NT2/D1 (cell line): ENCODE data around the gene GULP1.

Experiments
- DNase-seq: peaks from one replicate; pipeline ENCODE4 v3.0.0-alpha.2; 2011; ENCODE audit warnings: low read depth, low spot score
- H3K27me3 ChIP-seq: 2 replicates; pipeline ENCODE4 v1.6.0; 2011; ENCODE audit warnings: mild to moderate bottlenecking; ENCODE audit not compliant: insufficient read length, insufficient read depth
- H3K36me3 ChIP-seq: 2 replicates; pipeline ENCODE4 v1.6.1; 2011; ENCODE audit warnings: mild to moderate bottlenecking, low read length, mixed read lengths; ENCODE audit not compliant: insufficient read depth, insufficient read length
- H3K4me1 ChIP-seq: 2 replicates; pipeline ENCODE4 v1.5.1; 2011; ENCODE audit not compliant: insufficient read depth, insufficient read length
- H3K4me3 ChIP-seq: 2 replicates; pipeline ENCODE4 v1.5.1; 2011; ENCODE audit warnings: low read depth; ENCODE audit not compliant: insufficient read length
- H3K9ac ChIP-seq: 2 replicates; pipeline ENCODE4 v1.6.0; 2011; ENCODE audit warnings: low read depth; ENCODE audit not compliant: insufficient read length
- H3K9me3 ChIP-seq: 2 replicates; pipeline ENCODE4 v1.5.1; 2011; ENCODE audit warnings: mild to moderate bottlenecking, low read length; ENCODE audit not compliant: insufficient read depth
- SUZ12 ChIP-seq: IDR thresholded peaks from 2 replicates; pipeline ENCODE4 v1.6.1; 2011; ENCODE audit not compliant: insufficient read length, insufficient read depth; ENCODE audit errors: extremely low read depth
- YY1 ChIP-seq: IDR thresholded peaks from 2 replicates; pipeline ENCODE4 v1.6.1; 2011; ENCODE audit not compliant: insufficient read length, insufficient read depth
- ZNF274 ChIP-seq: IDR thresholded peaks from 2 replicates; pipeline ENCODE4 v1.6.1; 2011; ENCODE audit warnings: mild to moderate bottlenecking, low read depth, low read length

Gene GULP1

GRCh38 chr2:188291617-188292347 is at the start of gene GULP1:
Gene GULP1, plus strand, starts transcription at chr2:188291874. Its CDS starts 185,829 bp downstream, at chr2:188477703.
- no peaks in the 10 kb centered on the region for H3K36me3 ChIP-seq
- TF ChIP-seq YY1 (no peak), ZNF274 (no peak), SUZ12 (no peak)
- H3K9me3 ChIP-seq: 0 out of 2 replicates have a peak, but pooled peaks cover 2% of the 10 kb centered on the region
- peaks cover 3% of the 10 kb centered on the region for H3K27me3 ChIP-seq
- H3K9ac ChIP-seq: peak within 1 kb of the TSS; percentile 93
- H3K4me1 ChIP-seq: no peaks in the 10 kb centered on the region
- peak; percentile 75 for DNase-seq
- peak within 1 kb of the TSS; percentile 87 for H3K4me3 ChIP-seq

- no peaks in the 10 kb centered on the region for H3K27me3 ChIP-seq
- H3K9ac ChIP-seq: no peak overlapping the region
- no peak for DNase-seq
- no peaks in the 10 kb centered on the region for H3K36me3 ChIP-seq
- no peaks in the 10 kb centered on the region for H3K4me1 ChIP-seq
- peaks cover 8% of the 10 kb centered on the region for H3K9me3 ChIP-seq
- H3K4me3 ChIP-seq: no peak overlapping the region
- no peak for TF ChIP-seq ZNF274
- no peak for TF ChIP-seq SUZ12
- no peak for TF ChIP-seq YY1
These were observed 48.3 kb upstream of the GULP1 start for GRCh38 chr2:188243381-188243780.

GRCh38 chr2:188244383-188244782 is 47.3 kb upstream of the GULP1 start:
- no peaks in the 10 kb centered on the region for H3K4me1 ChIP-seq
- TF ChIP-seq SUZ12 (no peak), ZNF274 (no peak), YY1 (no peak)
- H3K4me3 ChIP-seq: no peak overlapping the region
- no peaks in the 10 kb centered on the region for H3K9me3 ChIP-seq
- H3K9ac ChIP-seq: no peak overlapping the region
- no peak for DNase-seq
- no peaks in the 10 kb centered on the region for H3K27me3 ChIP-seq
- H3K36me3 ChIP-seq: no peaks in the 10 kb centered on the region

- H3K27me3 ChIP-seq: no peaks in the 10 kb centered on the region
- TF ChIP-seq YY1 (no peak), ZNF274 (no peak), SUZ12 (no peak)
- no peaks in the 10 kb centered on the region for H3K36me3 ChIP-seq
- H3K9me3 ChIP-seq: no peaks in the 10 kb centered on the region
- H3K4me1 ChIP-seq: no peaks in the 10 kb centered on the region
- H3K4me3 ChIP-seq: no peak overlapping the region
- no peak overlapping the region for H3K9ac ChIP-seq
- no peak for DNase-seq
These were observed 46.4 kb upstream of the GULP1 start for GRCh38 chr2:188245230-188245629.

GRCh38 chr2:188248513-188248912 is 43.2 kb upstream of the GULP1 start:
- H3K4me3 ChIP-seq: no peak overlapping the region
- no peak for DNase-seq
- H3K27me3 ChIP-seq: no peaks in the 10 kb centered on the region
- H3K9ac ChIP-seq: no peak overlapping the region
- no peaks in the 10 kb centered on the region for H3K9me3 ChIP-seq
- H3K4me1 ChIP-seq: no peaks in the 10 kb centered on the region
- no peaks in the 10 kb centered on the region for H3K36me3 ChIP-seq
- TF ChIP-seq SUZ12: no peak
- no peak for TF ChIP-seq ZNF274
- no peak for TF ChIP-seq YY1

- Histone ChIP-seq H3K9ac (no peak overlapping the region), H3K4me1 (no peaks in the 10 kb centered on the region), H3K36me3 (no peaks in the 10 kb centered on the region), H3K4me3 (no peak overlapping the region), H3K27me3 (no peaks in the 10 kb centered on the region), H3K9me3 (no peaks in the 10 kb centered on the region)
- TF ChIP-seq ZNF274: no peak
- no peak for TF ChIP-seq YY1
- no peak for TF ChIP-seq SUZ12
- no peak for DNase-seq
These were observed 40.6 kb upstream of the GULP1 start for GRCh38 chr2:188251034-188251433.

GRCh38 chr2:188256420-188256819 is 35.3 kb upstream of the GULP1 start:
- Histone ChIP-seq H3K4me1 (no peaks in the 10 kb centered on the region), H3K27me3 (no peaks in the 10 kb centered on the region), H3K36me3 (no peaks in the 10 kb centered on the region), H3K4me3 (no peak overlapping the region), H3K9ac (no peak overlapping the region), H3K9me3 (no peaks in the 10 kb centered on the region)
- no peak for DNase-seq
- TF ChIP-seq ZNF274: no peak
- TF ChIP-seq YY1: no peak
- TF ChIP-seq SUZ12: no peak

- Histone ChIP-seq H3K9ac (no peak overlapping the region), H3K27me3 (no peaks in the 10 kb centered on the region), H3K36me3 (no peaks in the 10 kb centered on the region), H3K9me3 (no peaks in the 10 kb centered on the region), H3K4me3 (no peak overlapping the region), H3K4me1 (no peaks in the 10 kb centered on the region)
- DNase-seq: no peak
- no peak for TF ChIP-seq YY1
- no peak for TF ChIP-seq SUZ12
- TF ChIP-seq ZNF274: no peak
These were observed 26.4 kb upstream of the GULP1 start for GRCh38 chr2:188265315-188265714.
